HCT116 (cell line): ENCODE results near the gene HRH4.

Experiments used
- CEBPB ChIP-seq: IDR thresholded peaks from 2 replicates; pipeline ENCODE4 v1.6.1; 2012; ENCODE audit warnings: low read depth
- CTCF ChIP-seq, 3 experiments: fragments of 200-600 bp in 1 of 3; sonication (generic) in 1 of 3; IDR thresholded peaks in 2 of 3; conservative IDR thresholded peaks in 1 of 3; 2 replicates each; pipeline ENCODE4 v1.5.1; 2012 to 2017; ENCODE audit warnings: low read depth in 2 of 3, low read length in 2 of 3, antibody characterized with exemption in 1 of 3, borderline replicate concordance in 1 of 3, control low read depth in 1 of 3, mild to moderate bottlenecking in 1 of 3, mixed read lengths in 1 of 3, mixed run types in 1 of 3, moderate library complexity in 1 of 3; ENCODE audit not compliant: insufficient read depth in 1 of 3
- EZH2 ChIP-seq: fragments of 200-600 bp; sonication (generic); IDR thresholded peaks from 2 replicates; pipeline ENCODE4 v1.6.1; 2017; ENCODE audit warnings: antibody characterized with exemption, mixed run types
- MAX ChIP-seq: IDR thresholded peaks from 2 replicates; pipeline ENCODE4 v1.6.1; 2012
- POLR2A ChIP-seq: IDR thresholded peaks from 2 replicates; pipeline ENCODE4 v1.7.0; 2011; ENCODE audit warnings: borderline replicate concordance; ENCODE audit not compliant: insufficient read depth, insufficient read length; ENCODE audit errors: extremely low read depth
- POLR2AphosphoS5 ChIP-seq: IDR thresholded peaks from 2 replicates; pipeline ENCODE4 v1.6.1; 2011; ENCODE audit warnings: mild to moderate bottlenecking, low read depth, low read length, moderate library complexity
- RAD21 ChIP-seq: IDR thresholded peaks from 2 replicates; pipeline ENCODE4 v1.6.1; 2012; ENCODE audit warnings: low read depth, mild to moderate bottlenecking
- REST ChIP-seq: IDR thresholded peaks from 2 replicates; pipeline ENCODE4 v1.6.1; 2012; ENCODE audit warnings: low read depth
- SIN3A ChIP-seq: IDR thresholded peaks from 2 replicates; pipeline ENCODE4 v1.6.1; 2012; ENCODE audit warnings: low read depth
- YY1 ChIP-seq: IDR thresholded peaks from 2 replicates; pipeline ENCODE4 v1.6.1; 2011; ENCODE audit warnings: low read length, low read depth, moderate library complexity, mild to moderate bottlenecking; ENCODE audit not compliant: insufficient replicate concordance; ENCODE audit errors: extremely low read depth
- ZBTB33 ChIP-seq: IDR thresholded peaks from 2 replicates; pipeline ENCODE4 v1.6.1; 2011; ENCODE audit warnings: mild to moderate bottlenecking, low read length, moderate library complexity; ENCODE audit not compliant: insufficient replicate concordance; ENCODE audit errors: extremely low read depth
- ZFX ChIP-seq: fragments of 450-650 bp; IDR thresholded peaks from 2 replicates; pipeline ENCODE4 v1.6.1; 2017
- ZNF274 ChIP-seq: fragments of 200-500 bp; sonication (Bioruptor generic); IDR thresholded peaks from 2 replicates; pipeline ENCODE4 v1.6.1; 2014; ENCODE audit warnings: mild to moderate bottlenecking, low read depth, low read length, inconsistent platforms

GRCh38 chr18:24509435-24509834 is 49.0 kb downstream of the HRH4 start:
- TF ChIP-seq CTCF (IDR thresholded peaks at IDR 0.05 in 2 of 3, conservative IDR thresholded peaks at IDR 0.05 in 1 of 3; ENCODE audit: borderline replicate concordance in 1 of 3, insufficient read depth in 1 of 3, low read depth in 2 of 3, low read length in 2 of 3) (no peak), POLR2A (no peak), ZFX (no peak), ZBTB33 (no peak), EZH2 (no peak), POLR2AphosphoS5 (no peak), SIN3A (no peak), ZNF274 (no peak), YY1 (no peak), MAX (no peak), CEBPB (no peak), REST (no peak), RAD21 (no peak)
